Muscle layer of duodenum (tissue), 2 donors: Measurements from ENCODE around the gene KLHL33.
A peak's percentile ranks its signal among the peaks of the same experiment; 100 is the strongest.

Experiments used
- H3K27ac ChIP-seq: one replicate; pipeline ENCODE4 v1.7.0; 2013; ENCODE audit warnings: mild to moderate bottlenecking, low read length
- H3K27me3 ChIP-seq: one replicate; pipeline ENCODE4 v1.7.0; 2013; ENCODE audit warnings: low read depth, mild to moderate bottlenecking, control low read depth, low read length
- H3K36me3 ChIP-seq, 2 donors: one replicate each; pipeline ENCODE4 v1.7.0; 2013; ENCODE audit warnings: low read length in 2 of 2, control low read depth in 1 of 2, mild to moderate bottlenecking in 1 of 2; ENCODE audit not compliant: insufficient read depth in 2 of 2, control insufficient read depth in 1 of 2
- H3K4me1 ChIP-seq, 2 donors: one replicate each; pipeline ENCODE4 v1.7.0; 2013; ENCODE audit warnings: low read length in 2 of 2, mild to moderate bottlenecking in 2 of 2, control low read depth in 1 of 2, moderate library complexity in 1 of 2; ENCODE audit not compliant: insufficient read depth in 2 of 2, control insufficient read depth in 1 of 2
- H3K4me3 ChIP-seq, 2 donors: one replicate each; pipeline ENCODE4 v1.7.0; 2013; ENCODE audit warnings: low read length in 2 of 2, low read depth in 1 of 2, mild to moderate bottlenecking in 1 of 2
- H3K9me3 ChIP-seq, 2 donors: one replicate each; pipeline ENCODE4 v1.7.0; 2013; ENCODE audit warnings: low read length in 2 of 2, control low read depth in 1 of 2, mild to moderate bottlenecking in 1 of 2; ENCODE audit not compliant: control insufficient read depth in 1 of 2
- donor health status: healthy.

KLHL33 gene

DNA sequence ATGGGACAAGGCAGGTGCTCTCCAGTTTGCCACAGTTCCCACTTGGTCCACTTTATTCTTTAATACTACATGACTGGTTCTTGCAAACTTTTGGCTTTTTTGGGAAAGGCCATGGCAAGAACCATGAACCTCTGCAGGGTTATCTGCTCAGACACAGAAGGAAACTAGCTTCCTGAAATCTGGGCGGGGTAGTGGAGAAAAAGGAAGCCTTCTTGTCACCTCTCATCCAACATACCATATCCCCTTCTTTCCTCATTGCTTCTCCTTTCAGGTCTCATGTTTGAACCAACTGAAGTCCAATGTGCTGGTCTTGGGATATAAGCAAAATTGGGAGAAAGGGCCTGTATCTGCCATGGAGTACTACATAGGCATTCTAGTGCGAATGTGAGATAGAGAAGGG lies 5.5 kb upstream of the KLHL33 start:
- no peaks in the 10 kb centered on the region for H3K27me3 ChIP-seq
- no peak overlapping the region for H3K27ac ChIP-seq
- no peaks in the 10 kb centered on the region for H3K4me1 ChIP-seq
- peaks cover under 1 to 13% of the 10 kb centered on the region in 2 donors for H3K36me3 ChIP-seq
- no peak overlapping the region for H3K4me3 ChIP-seq
- no peaks in the 10 kb centered on the region for H3K9me3 ChIP-seq

- no peak overlapping the region for H3K27ac ChIP-seq
- H3K27me3 ChIP-seq: no peaks in the 10 kb centered on the region
- H3K9me3 ChIP-seq: no peaks in the 10 kb centered on the region
- peaks cover 0 to 7% of the 10 kb centered on the region in 2 donors for H3K36me3 ChIP-seq
- H3K4me3 ChIP-seq: no peak overlapping the region
- no peaks in the 10 kb centered on the region for H3K4me1 ChIP-seq
Measured at GRCh38 chr14:20440882-20441281, 4.9 kb upstream of the KLHL33 start.

DNA sequence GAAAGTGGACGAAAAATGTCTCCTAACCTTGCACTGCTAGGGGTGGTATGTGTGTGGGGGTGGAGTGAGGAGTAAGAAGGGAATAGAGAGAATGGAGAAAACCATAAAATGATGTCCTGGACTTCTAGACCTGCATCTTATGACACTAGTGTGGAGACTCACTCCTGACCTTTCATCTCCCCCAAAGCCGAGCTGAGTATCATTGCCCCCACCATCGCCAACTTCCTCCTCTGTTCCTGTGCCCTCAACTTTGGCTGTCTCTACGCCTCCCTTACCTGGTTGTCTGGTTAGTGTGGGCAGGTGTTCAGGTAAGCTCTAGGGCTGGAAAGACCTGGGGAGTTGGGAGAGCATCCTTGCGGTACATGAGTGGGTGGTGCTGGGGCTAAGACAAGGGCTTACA lies 4.5 kb upstream of the KLHL33 start:
- Histone ChIP-seq H3K27me3 (no peaks in the 10 kb centered on the region), H3K27ac (no peak overlapping the region), H3K4me3 (no peak overlapping the region), H3K36me3 (peaks cover 0 to 3% of the 10 kb centered on the region in 2 donors), H3K4me1 (no peaks in the 10 kb centered on the region), H3K9me3 (no peaks in the 10 kb centered on the region)

GRCh38 chr14:20438664-20439063 lies 2.7 kb upstream of the KLHL33 start:
- H3K9me3 ChIP-seq: no peaks in the 10 kb centered on the region
- peaks cover 0 to 9% of the 10 kb centered on the region in 2 donors for H3K4me1 ChIP-seq
- H3K4me3 ChIP-seq: no peak overlapping the region
- no peak overlapping the region for H3K27ac ChIP-seq
- no peaks in the 10 kb centered on the region for H3K27me3 ChIP-seq
- H3K36me3 ChIP-seq: no peaks in the 10 kb centered on the region

- H3K36me3 ChIP-seq: no peaks in the 10 kb centered on the region
- H3K4me1 ChIP-seq: peaks cover 0 to 9% of the 10 kb centered on the region in 2 donors
- no peaks in the 10 kb centered on the region for H3K27me3 ChIP-seq
- no peak overlapping the region for H3K27ac ChIP-seq
- no peak overlapping the region for H3K4me3 ChIP-seq
- no peaks in the 10 kb centered on the region for H3K9me3 ChIP-seq
Measured at GRCh38 chr14:20436363-20436755, 393 bp upstream of the KLHL33 start.

DNA sequence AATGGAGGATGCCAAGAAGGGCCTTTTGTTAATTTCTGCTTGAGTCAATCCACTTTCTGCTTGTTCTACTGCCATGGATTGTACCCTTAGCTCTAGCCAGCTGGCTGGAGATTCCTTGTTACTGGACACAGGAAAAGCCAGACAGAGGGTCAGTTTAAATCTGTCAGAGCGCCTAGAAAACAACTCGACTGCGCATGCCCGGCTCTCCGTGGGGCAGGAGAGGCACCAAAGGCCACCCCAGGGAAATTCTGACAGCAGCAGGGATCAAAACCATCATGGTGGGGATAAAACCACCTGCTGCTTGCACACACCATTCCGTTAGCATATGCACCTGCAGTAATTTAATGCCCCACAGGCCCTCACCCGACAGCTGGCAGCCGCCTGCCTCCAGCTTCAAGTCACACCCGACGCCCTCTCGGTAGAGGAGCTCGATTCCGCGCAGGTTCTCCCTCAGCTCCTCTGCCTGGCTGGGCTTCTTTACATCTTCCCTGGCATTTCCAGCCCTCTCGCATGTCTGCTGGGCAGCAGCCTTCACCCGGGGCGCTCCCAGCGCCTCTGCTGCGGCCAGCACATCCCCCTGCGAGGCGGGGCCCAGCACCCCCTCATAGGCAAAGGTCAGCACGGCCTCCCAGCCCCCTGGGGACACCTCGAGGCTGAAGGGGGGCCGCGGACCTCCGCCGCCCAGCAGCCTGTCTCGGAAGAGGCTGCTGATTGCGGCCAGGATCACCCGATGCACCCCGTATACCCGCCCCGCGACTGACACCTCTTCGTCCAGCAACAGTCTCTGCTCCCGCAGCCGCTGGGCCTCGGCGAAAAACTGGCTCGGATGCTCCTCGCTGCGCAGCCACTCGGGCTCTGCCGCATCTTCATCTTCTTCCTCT lies 1.0 kb downstream of the KLHL33 start:
- no peaks in the 10 kb centered on the region for H3K27me3 ChIP-seq
- no peaks in the 10 kb centered on the region for H3K9me3 ChIP-seq
- peak overlapping the region; percentile 31 to 67 for H3K4me3 ChIP-seq
- H3K36me3 ChIP-seq: no peaks in the 10 kb centered on the region
- peaks cover 0 to 13% of the 10 kb centered on the region in 2 donors for H3K4me1 ChIP-seq
- H3K27ac ChIP-seq: no peak overlapping the region

DNA sequence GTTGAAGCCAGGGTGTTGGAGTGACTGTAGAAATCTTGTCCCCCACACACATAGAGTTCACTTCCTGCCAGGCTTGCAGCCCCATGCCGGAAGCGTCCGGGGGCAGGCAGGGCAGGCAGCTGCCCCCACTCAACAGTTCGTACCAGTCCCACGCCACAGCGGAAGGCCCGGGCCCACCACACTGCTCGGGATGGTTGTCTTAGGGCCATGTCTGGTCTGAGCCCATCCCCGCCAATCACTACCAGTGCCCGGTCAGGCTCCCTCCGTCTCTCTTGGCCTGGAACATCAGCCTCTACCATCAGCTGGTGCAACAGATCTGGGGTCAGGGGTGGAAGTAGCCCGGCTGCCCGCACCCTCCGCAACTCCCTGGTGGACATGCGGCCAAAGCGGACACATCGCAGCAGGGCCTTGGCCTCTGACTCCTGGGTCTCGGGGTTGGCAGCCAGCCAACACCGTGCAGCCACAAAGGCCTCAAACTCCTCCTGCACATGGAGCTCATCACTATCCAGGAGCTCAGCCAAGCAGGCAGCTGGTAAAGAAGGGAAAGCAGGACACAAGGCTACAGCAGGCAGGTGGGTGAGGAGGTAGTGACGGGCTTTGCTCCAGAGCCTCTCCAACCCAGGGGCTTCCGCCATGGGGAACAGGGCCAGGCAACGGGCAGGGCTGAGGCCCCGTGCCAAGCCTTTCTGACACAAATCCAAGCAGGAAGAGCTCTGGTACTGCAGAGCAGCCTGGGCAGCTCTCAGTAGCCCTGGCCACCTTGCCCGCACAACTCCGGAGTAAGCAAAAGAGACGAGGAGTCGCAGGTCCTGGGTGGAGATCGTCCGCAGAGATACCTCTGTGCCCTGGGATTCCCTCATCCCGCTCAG lies 5.9 kb downstream of the KLHL33 start:
- Histone ChIP-seq H3K4me1 (peaks cover 10 to 14% of the 10 kb centered on the region in 2 donors), H3K27me3 (no peaks in the 10 kb centered on the region), H3K4me3 (no peak overlapping the region), H3K27ac (no peak overlapping the region), H3K36me3 (no peaks in the 10 kb centered on the region), H3K9me3 (no peaks in the 10 kb centered on the region)

DNA sequence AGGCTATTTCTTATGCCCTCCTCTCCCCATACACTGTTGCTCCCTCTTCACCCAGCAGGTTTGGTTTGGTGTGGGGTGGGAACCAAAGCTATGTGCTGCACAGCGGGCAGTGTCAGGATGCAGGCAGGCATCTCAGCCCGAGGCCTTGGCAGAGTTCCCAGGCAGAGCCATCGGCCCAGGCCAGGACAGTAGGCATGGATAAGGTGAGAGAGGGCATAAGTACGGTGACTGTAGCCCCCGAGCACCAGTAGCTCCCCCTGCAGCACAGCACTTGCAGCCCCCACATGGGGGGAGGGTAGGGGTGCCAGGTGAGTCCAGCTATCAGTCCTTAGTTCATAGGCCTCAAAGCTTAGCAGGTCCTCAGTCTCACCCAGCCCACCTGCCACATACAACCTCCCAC lies 7.2 kb downstream of the KLHL33 start:
- no peaks in the 10 kb centered on the region for H3K36me3 ChIP-seq
- no peaks in the 10 kb centered on the region for H3K9me3 ChIP-seq
- no peak overlapping the region for H3K27ac ChIP-seq
- peaks cover 9 to 10% of the 10 kb centered on the region in 2 donors for H3K4me1 ChIP-seq
- H3K4me3 ChIP-seq: no peak overlapping the region
- no peaks in the 10 kb centered on the region for H3K27me3 ChIP-seq

- Histone ChIP-seq H3K4me3 (no peak overlapping the region), H3K27ac (no peak overlapping the region), H3K36me3 (no peaks in the 10 kb centered on the region)
Measured at GRCh38 chr14:20428010-20428365, 8.0 kb downstream of the KLHL33 start.

DNA sequence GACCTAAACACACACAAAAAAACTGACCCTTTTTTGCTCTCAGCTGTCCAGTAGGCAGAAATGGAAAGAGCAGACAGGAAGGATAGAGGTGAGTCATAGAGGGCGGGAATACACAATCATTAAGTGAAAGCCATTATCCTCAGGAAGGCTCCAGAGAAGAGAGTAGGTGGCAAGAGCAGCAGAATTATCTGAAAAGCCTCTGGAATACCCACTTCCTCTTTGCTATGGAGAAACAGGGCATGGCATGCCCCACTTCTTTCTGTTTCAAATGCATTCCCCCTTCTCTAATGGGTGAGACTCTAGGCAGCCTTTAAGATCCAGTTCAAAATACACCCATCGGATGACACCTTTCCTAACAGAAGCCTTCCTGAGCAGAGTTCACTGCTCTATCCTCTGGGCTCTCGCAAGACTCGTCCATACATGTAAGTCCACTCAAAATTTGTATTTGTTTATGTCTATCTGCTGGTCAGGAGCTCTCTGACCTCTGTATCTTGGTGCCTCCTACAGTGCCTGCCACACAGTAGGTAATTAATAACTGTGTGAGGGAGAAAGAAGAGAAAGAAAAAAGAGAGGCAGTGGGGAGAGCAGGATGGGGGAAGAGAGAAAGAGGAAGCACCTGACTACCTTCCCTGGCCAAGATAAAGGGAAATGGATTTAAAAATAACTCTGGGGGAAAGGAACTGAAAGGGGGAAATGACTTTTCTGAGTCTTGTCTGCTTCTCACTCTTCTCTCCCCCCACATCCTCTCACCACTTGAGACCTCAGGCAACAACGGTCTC lies 8.5 kb downstream of the KLHL33 start:
- H3K27me3 ChIP-seq: no peaks in the 10 kb centered on the region
- H3K36me3 ChIP-seq: no peaks in the 10 kb centered on the region
- no peak overlapping the region for H3K4me3 ChIP-seq
- no peaks in the 10 kb centered on the region for H3K9me3 ChIP-seq
- peaks cover 9 to 10% of the 10 kb centered on the region in 2 donors for H3K4me1 ChIP-seq
- H3K27ac ChIP-seq: peak overlapping the region; percentile 40

More at GRCh38 chr14:20428010-20428365, 8.0 kb downstream of the KLHL33 start:
- H3K4me1 ChIP-seq: peaks cover 9 to 10% of the 10 kb centered on the region in 2 donors
- no peaks in the 10 kb centered on the region for H3K27me3 ChIP-seq
- H3K9me3 ChIP-seq: no peaks in the 10 kb centered on the region

DNA sequence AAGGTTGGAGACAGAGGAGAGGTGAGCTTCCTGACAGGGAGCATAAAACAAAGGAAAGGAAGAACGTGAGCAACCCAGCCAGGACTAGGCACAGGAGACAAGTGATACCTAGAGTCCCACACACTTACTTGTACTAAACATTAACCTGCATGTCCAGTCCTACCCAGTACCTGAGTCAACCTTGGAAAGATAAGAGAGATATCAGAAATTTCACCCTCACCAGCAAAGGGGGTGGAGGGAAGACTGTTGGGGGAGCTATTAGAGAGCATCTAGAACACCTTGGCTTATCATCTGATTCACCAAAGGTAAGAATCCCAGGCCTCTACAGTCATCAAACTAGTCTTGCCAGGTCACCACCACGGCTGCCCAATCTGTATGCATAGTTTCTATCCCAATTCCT lies 11.1 kb downstream of the KLHL33 start:
- Histone ChIP-seq H3K9me3 (no peaks in the 10 kb centered on the region), H3K36me3 (no peaks in the 10 kb centered on the region), H3K27ac (no peak overlapping the region), H3K27me3 (no peaks in the 10 kb centered on the region), H3K4me3 (no peak overlapping the region), H3K4me1 (peaks cover 3 to 10% of the 10 kb centered on the region in 2 donors)
